HEK293 (cell line): ENCODE data around the gene ADCYAP1R1.
A peak's percentile ranks its signal among the peaks of the same experiment; 100 is the strongest.

Experiments used
- CTCF ChIA-PET: fragments of 350-600 bp; formaldehyde crosslinking; extraction: SDS; loops from one replicate; lab custom pipeline; 2021; ENCODE audit warnings: antibody characterized with exemption; lab: Yijun Ruan, JAX
- POLR2A ChIA-PET: fragments of 300-600 bp; formaldehyde crosslinking; extraction: SDS; loops from one replicate; lab custom pipeline; 2020; ENCODE audit warnings: antibody characterized with exemption, inconsistent platforms; lab: Yijun Ruan, JAX
- H3K27ac ChIP-seq: fragments of 200-500 bp; sonication (Bioruptor generic); 2 replicates; pipeline ENCODE4 v1.5.1; 2014; ENCODE audit warnings: low read depth, low read length, control low read depth, inconsistent platforms; ENCODE audit errors: extremely low read depth
- H3K36me3 ChIP-seq, 2 experiments: fragments of 200-500 bp in 1 of 2; sonication (Bioruptor generic) in 1 of 2; 1 replicate in 1 of 2; 2 replicates in 1 of 2; pipeline ENCODE4 v1.5.1; 2014 to 2017; ENCODE audit warnings: inconsistent platforms in 2 of 2, low read length in 2 of 2; ENCODE audit not compliant: control insufficient read depth in 2 of 2, insufficient read depth in 1 of 2
- H3K4me1 ChIP-seq: fragments of 200-500 bp; sonication (Bioruptor generic); 2 replicates; pipeline ENCODE4 v1.5.1; 2014; ENCODE audit warnings: mild to moderate bottlenecking, low read length, inconsistent platforms; ENCODE audit not compliant: control insufficient read depth, insufficient read depth
- H3K4me3 ChIP-seq: 2 replicates; pipeline ENCODE4 v1.5.1; 2011; ENCODE audit warnings: low read depth, mild to moderate bottlenecking, control low read depth, low read length, moderate library complexity
- H3K9me3 ChIP-seq: fragments of 200-500 bp; sonication (Bioruptor generic); 2 replicates; pipeline ENCODE4 v1.5.1; 2014; ENCODE audit warnings: low read depth, low read length, inconsistent platforms; ENCODE audit not compliant: control insufficient read depth, insufficient read depth
- GLI4 ChIP-seq: fragments of 450-650 bp; formaldehyde crosslinking; IDR thresholded peaks from 2 replicates; pipeline ENCODE4 v1.5.1; 2016; ENCODE audit warnings: missing biosample characterization, missing genetic modification characterization
- GLIS2 ChIP-seq: fragments of 450-650 bp; formaldehyde crosslinking; IDR thresholded peaks from 2 replicates; pipeline ENCODE4 v1.5.1; 2016; ENCODE audit warnings: missing biosample characterization, missing genetic modification characterization
- IKZF3 ChIP-seq: fragments of 450-650 bp; IDR thresholded peaks from 2 replicates; pipeline ENCODE4 v1.5.0; 2018; ENCODE audit warnings: missing biosample characterization, mild to moderate bottlenecking, missing genetic modification characterization, moderate library complexity
- KLF10 ChIP-seq: fragments of 450-650 bp; IDR thresholded peaks from 2 replicates; pipeline ENCODE4 v1.5.1; 2018; ENCODE audit warnings: missing biosample characterization, mild to moderate bottlenecking, missing genetic modification characterization
- OSR2 ChIP-seq: fragments of 450-650 bp; formaldehyde crosslinking; IDR thresholded peaks from 2 replicates; pipeline ENCODE4 v1.5.1; 2016; ENCODE audit warnings: missing biosample characterization, missing genetic modification characterization
- PRDM2 ChIP-seq: fragments of 450-650 bp; formaldehyde crosslinking; IDR thresholded peaks from 2 replicates; pipeline ENCODE4 v1.5.1; 2016; ENCODE audit warnings: missing biosample characterization, missing genetic modification characterization, borderline replicate concordance
- SP2 ChIP-seq: fragments of 450-650 bp; formaldehyde crosslinking; IDR thresholded peaks from 2 replicates; pipeline ENCODE4 v1.5.1; 2016; ENCODE audit warnings: missing biosample characterization, missing genetic modification characterization
- SP3 ChIP-seq: fragments of 450-650 bp; formaldehyde crosslinking; IDR thresholded peaks from 2 replicates; pipeline ENCODE4 v1.5.1; 2016; ENCODE audit warnings: missing biosample characterization, missing genetic modification characterization
- SP7 ChIP-seq: fragments of 450-650 bp; formaldehyde crosslinking; IDR thresholded peaks from 2 replicates; pipeline ENCODE4 v1.5.1; 2016; ENCODE audit warnings: missing biosample characterization, missing genetic modification characterization
- ZBTB21 ChIP-seq: fragments of 450-650 bp; formaldehyde crosslinking; IDR thresholded peaks from 2 replicates; pipeline ENCODE4 v1.5.1; 2017; ENCODE audit warnings: missing biosample characterization, missing genetic modification characterization
- ZNF10 ChIP-seq: fragments of 450-650 bp; formaldehyde crosslinking; IDR thresholded peaks from 2 replicates; pipeline ENCODE4 v1.5.1; 2017; ENCODE audit warnings: missing biosample characterization, missing genetic modification characterization
- ZNF146 ChIP-seq: fragments of 450-650 bp; formaldehyde crosslinking; IDR thresholded peaks from 2 replicates; pipeline ENCODE4 v1.5.1; 2016; ENCODE audit warnings: missing biosample characterization, missing genetic modification characterization
- ZNF23 ChIP-seq: fragments of 450-650 bp; formaldehyde crosslinking; IDR thresholded peaks from 2 replicates; pipeline ENCODE4 v1.5.1; 2016; ENCODE audit warnings: missing biosample characterization, missing genetic modification characterization, borderline replicate concordance
- ZNF239 ChIP-seq: fragments of 450-650 bp; formaldehyde crosslinking; IDR thresholded peaks from 2 replicates; pipeline ENCODE4 v1.5.1; 2016; ENCODE audit warnings: missing biosample characterization, missing genetic modification characterization
- ZNF302 ChIP-seq: fragments of 450-650 bp; formaldehyde crosslinking; IDR thresholded peaks from 2 replicates; pipeline ENCODE4 v1.5.1; 2016; ENCODE audit warnings: missing biosample characterization, missing genetic modification characterization, low read depth
- ZNF488 ChIP-seq: fragments of 450-650 bp; formaldehyde crosslinking; IDR thresholded peaks from 2 replicates; pipeline ENCODE4 v1.5.1; 2016; ENCODE audit warnings: missing biosample characterization, missing genetic modification characterization
- ZNF501 ChIP-seq: fragments of 450-650 bp; formaldehyde crosslinking; IDR thresholded peaks from 2 replicates; pipeline ENCODE4 v1.5.1; 2016; ENCODE audit warnings: missing biosample characterization, missing genetic modification characterization
- ZNF513 ChIP-seq: fragments of 450-650 bp; IDR thresholded peaks from 2 replicates; pipeline ENCODE4 v1.5.1; 2018; ENCODE audit warnings: missing biosample characterization, missing genetic modification characterization
- ZNF548 ChIP-seq: fragments of 450-650 bp; formaldehyde crosslinking; IDR thresholded peaks from 2 replicates; pipeline ENCODE4 v1.5.1; 2016; ENCODE audit warnings: missing biosample characterization, missing genetic modification characterization
- ZNF555 ChIP-seq: fragments of 450-650 bp; formaldehyde crosslinking; conservative IDR thresholded peaks from 2 replicates; pipeline ENCODE4 v1.5.1; 2017; ENCODE audit warnings: missing biosample characterization, mild to moderate bottlenecking, missing genetic modification characterization, inconsistent platforms
- ZNF624 ChIP-seq: fragments of 450-650 bp; formaldehyde crosslinking; IDR thresholded peaks from 2 replicates; pipeline ENCODE4 v1.5.1; 2017; ENCODE audit warnings: missing biosample characterization, missing genetic modification characterization
- ZNF660 ChIP-seq: fragments of 450-650 bp; IDR thresholded peaks from 2 replicates; pipeline ENCODE4 v1.5.1; 2018; ENCODE audit warnings: missing biosample characterization, mild to moderate bottlenecking, missing genetic modification characterization
- ZNF677 ChIP-seq: fragments of 450-650 bp; IDR thresholded peaks from 2 replicates; pipeline ENCODE4 v1.5.0; 2018; ENCODE audit warnings: missing biosample characterization, mild to moderate bottlenecking, missing genetic modification characterization, moderate library complexity
- ZNF768 ChIP-seq: fragments of 450-650 bp; formaldehyde crosslinking; IDR thresholded peaks from 2 replicates; pipeline ENCODE4 v1.5.1; 2018; ENCODE audit warnings: missing biosample characterization, mild to moderate bottlenecking, missing genetic modification characterization
- ZNF830 ChIP-seq: fragments of 450-650 bp; IDR thresholded peaks from 2 replicates; pipeline ENCODE4 v1.5.0; 2018; ENCODE audit warnings: missing biosample characterization, missing genetic modification characterization, low read depth, mild to moderate bottlenecking, moderate library complexity
- ZSCAN16 ChIP-seq: fragments of 450-650 bp; formaldehyde crosslinking; IDR thresholded peaks from 2 replicates; pipeline ENCODE4 v1.5.1; 2016; ENCODE audit warnings: missing biosample characterization, missing genetic modification characterization
- ZSCAN30 ChIP-seq: fragments of 450-650 bp; IDR thresholded peaks from 2 replicates; pipeline ENCODE4 v1.5.1; 2018; ENCODE audit warnings: missing biosample characterization, mild to moderate bottlenecking, missing genetic modification characterization, moderate library complexity

ADCYAP1R1 gene

GRCh38 chr7:31055471-31055870 lies 3.4 kb downstream of the ADCYAP1R1 start (continued):
- no peak for TF ChIP-seq ZNF555 (tag by site-specific recombination)
- no peak for TF ChIP-seq GLIS2 (tag by site-specific recombination)
- TF ChIP-seq ZNF10: no peak
- TF ChIP-seq ZNF768 (tag by site-specific recombination): no peak
- no peak for TF ChIP-seq PRDM2
- no peak for TF ChIP-seq KLF10
- TF ChIP-seq ZNF548 (tag by site-specific recombination): no peak

- Histone ChIP-seq H3K4me1 (no peaks in the 10 kb centered on the region), H3K4me3 (no peak overlapping the region), H3K9me3 (no peaks in the 10 kb centered on the region), H3K27ac (no peak overlapping the region), H3K36me3 (no peaks in the 10 kb centered on the region)
- TF ChIP-seq SP3 (no peak), ZNF488 (tag by site-specific recombination) (no peak), ZSCAN16 (peak; percentile 85; the same call in 1 of the 2 replicates)
- ChIA-PET POLR2A (no interaction called here), CTCF (interaction anchor here (0.8 to 1.1 kb wide), 4 partner anchors 17 to 73 kb away, joined by 3 to 6 read pairs (median 4); no protein-coding TSS in a partner anchor)
These were observed 4.8 kb downstream of the ADCYAP1R1 start for GRCh38 chr7:31056775-31057346.

- Histone ChIP-seq H3K27ac (no peak overlapping the region), H3K4me3 (no peak overlapping the region), H3K36me3 (no peaks in the 10 kb centered on the region), H3K4me1 (no peaks in the 10 kb centered on the region), H3K9me3 (no peaks in the 10 kb centered on the region)
- CTCF ChIA-PET: interaction anchor here (0.6 to 0.9 kb wide), 2 partner anchors 64 to 96 kb away, joined by 3 to 6 read pairs; no protein-coding TSS in a partner anchor
- POLR2A ChIA-PET: no interaction called here
- no peak for TF ChIP-seq SP2 (tag by site-specific recombination)
- TF ChIP-seq ZNF146 (tag by site-specific recombination): no peak
- TF ChIP-seq ZNF660 (tag by site-specific recombination): no peak
- no peak for TF ChIP-seq ZNF501 (tag by site-specific recombination)
- no peak for TF ChIP-seq ZNF239
- TF ChIP-seq ZNF830: no peak
- no peak for TF ChIP-seq ZNF677 (tag by site-specific recombination)
- no peak for TF ChIP-seq ZBTB21 (tag by site-specific recombination)
- no peak for TF ChIP-seq GLI4 (tag by site-specific recombination)
- no peak for TF ChIP-seq ZNF23
- TF ChIP-seq SP7 (tag by site-specific recombination): no peak
- TF ChIP-seq ZNF302 (tag by site-specific recombination): no peak
- TF ChIP-seq ZNF624 (tag by site-specific recombination): no peak
- no peak for TF ChIP-seq OSR2 (tag by site-specific recombination)
- no peak for TF ChIP-seq ZNF513
- TF ChIP-seq IKZF3 (tag by site-specific recombination): no peak
- no peak for TF ChIP-seq ZSCAN30 (tag by site-specific recombination)
These were observed 6.0 kb downstream of the ADCYAP1R1 start for GRCh38 chr7:31058122-31058521.
